ENCODE data around the gene NPIPB13.
"Not testable (repeated sequence)": the region's sequence is repeated elsewhere in the genome, so short reads cannot be mapped to it uniquely, and the experiment has no call there.

- not testable (repeated sequence) for TF ChIP-seq EP300, CTCF, POLR2A (IDR thresholded peaks at IDR 0.05)
Observed at GRCh38 chr16:30248379-30248778, at the start of gene NPIPB13.

Measured in upper lobe of left lung (tissue), 4 donors.